Mesendoderm (in vitro differentiated cells): ENCODE results near the gene TAMM41.

ENCODE experiments used
- DNase-seq: peaks from one replicate; pipeline ENCODE4 v3.0.0; 2013
- H2AK5ac ChIP-seq: 2 replicates; pipeline ENCODE4 v1.6.1; 2013; ENCODE audit warnings: low read length, inconsistent platforms
- H2BK120ac ChIP-seq: 2 replicates; pipeline ENCODE4 v1.6.1; 2013; ENCODE audit warnings: low read depth, mild to moderate bottlenecking, low read length, moderate library complexity, mixed read lengths
- H2BK15ac ChIP-seq: replicated peaks from 2 replicates; pipeline ENCODE4 v1.6.1; 2013; ENCODE audit warnings: low read depth, mild to moderate bottlenecking, moderate library complexity
- H2BK5ac ChIP-seq: 2 replicates; pipeline ENCODE4 v1.6.1; 2013; ENCODE audit warnings: low read length, inconsistent platforms
- H3K18ac ChIP-seq: 2 replicates; pipeline ENCODE4 v1.6.1; 2013; ENCODE audit warnings: mild to moderate bottlenecking, low read length, mixed read lengths
- H3K23ac ChIP-seq: one replicate; pipeline ENCODE4 v1.6.1; 2013; ENCODE audit warnings: low read length
- H3K27ac ChIP-seq: 2 replicates; pipeline ENCODE4 v1.5.1; 2013; ENCODE audit warnings: low read depth, mild to moderate bottlenecking, inconsistent platforms, low read length, moderate library complexity
- H3K27me3 ChIP-seq: 2 replicates; pipeline ENCODE4 v1.6.1; 2013; ENCODE audit warnings: low read length, control low read depth, mild to moderate bottlenecking, inconsistent platforms; ENCODE audit not compliant: insufficient read depth, poor library complexity
- H3K36me3 ChIP-seq: 2 replicates; pipeline ENCODE4 v1.6.1; 2013; ENCODE audit warnings: low read length, inconsistent platforms; ENCODE audit not compliant: control insufficient read depth, insufficient read depth
- H3K4ac ChIP-seq: one replicate; pipeline ENCODE4 v1.6.1; 2013; ENCODE audit warnings: low read depth, mild to moderate bottlenecking, low read length, moderate library complexity
- H3K4me1 ChIP-seq: 2 replicates; pipeline ENCODE4 v1.6.1; 2013; ENCODE audit warnings: low read depth, low read length, inconsistent platforms; ENCODE audit not compliant: control insufficient read depth
- H3K4me2 ChIP-seq: 2 replicates; pipeline ENCODE4 v1.6.1; 2013; ENCODE audit warnings: low read length
- H3K4me3 ChIP-seq: 2 replicates; pipeline ENCODE4 v1.5.1; 2013; ENCODE audit warnings: mild to moderate bottlenecking, low read length
- H3K56ac ChIP-seq: one replicate; pipeline ENCODE4 v1.6.1; 2013; ENCODE audit warnings: low read length
- H3K79me1 ChIP-seq: 2 replicates; pipeline ENCODE4 v1.6.1; 2013; ENCODE audit warnings: low read length, inconsistent platforms
- H3K79me2 ChIP-seq: 2 replicates; pipeline ENCODE4 v1.6.1; 2013; ENCODE audit warnings: mild to moderate bottlenecking, low read length; ENCODE audit not compliant: control insufficient read depth, insufficient read depth
- H3K9ac ChIP-seq: 2 replicates; pipeline ENCODE4 v1.6.1; 2013; ENCODE audit warnings: low read length, inconsistent platforms
- H4K5ac ChIP-seq: one replicate; pipeline ENCODE4 v1.6.1; 2013; ENCODE audit warnings: low read length
- H4K8ac ChIP-seq: one replicate; pipeline ENCODE4 v1.6.1; 2013; ENCODE audit warnings: low read depth, mild to moderate bottlenecking, control low read depth, low read length, moderate library complexity
- WGBS: extraction: QIAGEN DNeasy Blood & Tissue Kit; methylation state at CpG from one replicate; pipeline ENCODE4 v1.1.7; 2013; ENCODE audit warnings: low lambda C conversion rate, missing lambda C conversion rate; ENCODE audit not compliant: insufficient coverage; ENCODE audit errors: extremely low coverage; 5-methylcytosine and 5-hydroxymethylcytosine counted together

Gene TAMM41

GRCh38 chr3:11770477-11771391, 76.0 kb downstream of the TAMM41 start:
- H3K27ac ChIP-seq: no peak overlapping the region

GRCh38 chr3:11769704-11770476, 76.8 kb downstream of the TAMM41 start:
- no peaks in the 10 kb centered on the region for H3K27me3 ChIP-seq
- H3K4me1 ChIP-seq: no peaks in the 10 kb centered on the region
- no peak overlapping the region for H3K27ac ChIP-seq
- H4K5ac ChIP-seq: no peak overlapping the region
- H3K79me1 ChIP-seq: no peaks in the 10 kb centered on the region
- no peak overlapping the region for H2AK5ac ChIP-seq
- no peak overlapping the region for H3K23ac ChIP-seq
- no peak overlapping the region for H3K4ac ChIP-seq
- no peaks in the 10 kb centered on the region for H3K79me2 ChIP-seq
- no peak overlapping the region for H4K8ac ChIP-seq
- H3K4me3 ChIP-seq: no peak overlapping the region
- no peak overlapping the region for H2BK120ac ChIP-seq
- H2BK15ac ChIP-seq: no peak overlapping the region
- no peaks in the 10 kb centered on the region for H3K36me3 ChIP-seq
- no peak overlapping the region for H2BK5ac ChIP-seq
- H3K18ac ChIP-seq: no peak overlapping the region
- H3K56ac ChIP-seq: no peak overlapping the region
- no CpG with 5 or more reads among the region's 10 CpGs for WGBS
- H3K9ac ChIP-seq: no peak overlapping the region
- DNase-seq: no peak
- no peak overlapping the region for H3K4me2 ChIP-seq

More at GRCh38 chr3:11770477-11771391, 76.0 kb downstream of the TAMM41 start:
- H3K18ac ChIP-seq: peak overlapping the region; percentile 13
- H2BK15ac ChIP-seq: no peak overlapping the region
- no peak overlapping the region for H2BK5ac ChIP-seq
- no peaks in the 10 kb centered on the region for H3K36me3 ChIP-seq
- H3K4me1 ChIP-seq: no peaks in the 10 kb centered on the region
- no peaks in the 10 kb centered on the region for H3K79me2 ChIP-seq
- no peak overlapping the region for H3K4ac ChIP-seq
- H3K27me3 ChIP-seq: no peaks in the 10 kb centered on the region
- no peak overlapping the region for H3K4me2 ChIP-seq
- no peak overlapping the region for H3K23ac ChIP-seq
- WGBS: no CpG with 5 or more reads among the region's 20 CpGs
- H4K5ac ChIP-seq: no peak overlapping the region
- H3K4me3 ChIP-seq: no peak overlapping the region
- H3K56ac ChIP-seq: peak overlapping the region; percentile 2
- H2BK120ac ChIP-seq: no peak overlapping the region
- no peak overlapping the region for H4K8ac ChIP-seq
- no peaks in the 10 kb centered on the region for H3K79me1 ChIP-seq
- peak; percentile 98 for DNase-seq
- H3K9ac ChIP-seq: peak overlapping the region; percentile 5
- H2AK5ac ChIP-seq: no peak overlapping the region

GRCh38 chr3:11768604-11769003, 78.1 kb downstream of the TAMM41 start:
- no peaks in the 10 kb centered on the region for H3K79me1 ChIP-seq
- H3K4me3 ChIP-seq: no peak overlapping the region
- H3K4me1 ChIP-seq: no peaks in the 10 kb centered on the region
- H3K18ac ChIP-seq: no peak overlapping the region
- H2AK5ac ChIP-seq: no peak overlapping the region
- no peak overlapping the region for H3K4ac ChIP-seq
- no peak overlapping the region for H3K9ac ChIP-seq
- no peak overlapping the region for H3K4me2 ChIP-seq
- WGBS: no CpG with 5 or more reads among the region's 3 CpGs
- no peak overlapping the region for H4K5ac ChIP-seq
- no peaks in the 10 kb centered on the region for H3K27me3 ChIP-seq
- H3K79me2 ChIP-seq: no peaks in the 10 kb centered on the region
- H2BK120ac ChIP-seq: no peak overlapping the region
- H4K8ac ChIP-seq: no peak overlapping the region
- no peak overlapping the region for H3K27ac ChIP-seq
- no peak overlapping the region for H3K56ac ChIP-seq
- DNase-seq: no peak
- H2BK5ac ChIP-seq: no peak overlapping the region
- H3K36me3 ChIP-seq: no peaks in the 10 kb centered on the region
- H3K23ac ChIP-seq: no peak overlapping the region
- no peak overlapping the region for H2BK15ac ChIP-seq

GRCh38 chr3:11764931-11765363, 81.7 kb downstream of the TAMM41 start:
- Histone ChIP-seq H3K4ac (no peak overlapping the region), H3K9ac (no peak overlapping the region), H3K56ac (no peak overlapping the region), H3K27me3 (no peaks in the 10 kb centered on the region), H3K79me1 (no peaks in the 10 kb centered on the region), H3K4me1 (no peaks in the 10 kb centered on the region), H2BK120ac (no peak overlapping the region), H3K23ac (no peak overlapping the region), H3K4me3 (no peak overlapping the region), H2BK5ac (no peak overlapping the region), H2AK5ac (no peak overlapping the region), H3K4me2 (no peak overlapping the region), H3K79me2 (no peaks in the 10 kb centered on the region), H3K18ac (no peak overlapping the region), H3K36me3 (no peaks in the 10 kb centered on the region), H4K8ac (no peak overlapping the region), H2BK15ac (no peak overlapping the region), H3K27ac (no peak overlapping the region), H4K5ac (no peak overlapping the region)
- no peak for DNase-seq
- no CpG with 5 or more reads among the region's 5 CpGs for WGBS

GRCh38 chr3:11759996-11760395, 86.7 kb downstream of the TAMM41 start:
- H2AK5ac ChIP-seq: no peak overlapping the region
- WGBS: no CpG with 5 or more reads among the region's 2 CpGs
- H3K79me1 ChIP-seq: no peaks in the 10 kb centered on the region
- no peak overlapping the region for H2BK15ac ChIP-seq
- H2BK5ac ChIP-seq: no peak overlapping the region
- no peak for DNase-seq
- H2BK120ac ChIP-seq: no peak overlapping the region
- H3K4me2 ChIP-seq: no peak overlapping the region
- no peaks in the 10 kb centered on the region for H3K4me1 ChIP-seq
- no peak overlapping the region for H3K4me3 ChIP-seq
- H4K5ac ChIP-seq: no peak overlapping the region
- no peak overlapping the region for H3K27ac ChIP-seq
- no peak overlapping the region for H3K18ac ChIP-seq
- H3K9ac ChIP-seq: no peak overlapping the region
- H3K36me3 ChIP-seq: no peaks in the 10 kb centered on the region
- H3K27me3 ChIP-seq: no peaks in the 10 kb centered on the region
- H3K79me2 ChIP-seq: no peaks in the 10 kb centered on the region
- no peak overlapping the region for H3K23ac ChIP-seq
- H3K4ac ChIP-seq: no peak overlapping the region
- H4K8ac ChIP-seq: no peak overlapping the region
- no peak overlapping the region for H3K56ac ChIP-seq
